Activated gamma-delta T cell treated with anti-CD3 and anti-CD28 coated beads, Interleukin-2, amount 50 U/mL, for 16 hours (primary cell): ENCODE results near the gene CHST11.

ENCODE experiments used
- DNase-seq: peaks from one replicate; pipeline ENCODE4 v3.0.0-alpha.2; 2020; ENCODE audit warnings: low read depth

Gene CHST11

DNA sequence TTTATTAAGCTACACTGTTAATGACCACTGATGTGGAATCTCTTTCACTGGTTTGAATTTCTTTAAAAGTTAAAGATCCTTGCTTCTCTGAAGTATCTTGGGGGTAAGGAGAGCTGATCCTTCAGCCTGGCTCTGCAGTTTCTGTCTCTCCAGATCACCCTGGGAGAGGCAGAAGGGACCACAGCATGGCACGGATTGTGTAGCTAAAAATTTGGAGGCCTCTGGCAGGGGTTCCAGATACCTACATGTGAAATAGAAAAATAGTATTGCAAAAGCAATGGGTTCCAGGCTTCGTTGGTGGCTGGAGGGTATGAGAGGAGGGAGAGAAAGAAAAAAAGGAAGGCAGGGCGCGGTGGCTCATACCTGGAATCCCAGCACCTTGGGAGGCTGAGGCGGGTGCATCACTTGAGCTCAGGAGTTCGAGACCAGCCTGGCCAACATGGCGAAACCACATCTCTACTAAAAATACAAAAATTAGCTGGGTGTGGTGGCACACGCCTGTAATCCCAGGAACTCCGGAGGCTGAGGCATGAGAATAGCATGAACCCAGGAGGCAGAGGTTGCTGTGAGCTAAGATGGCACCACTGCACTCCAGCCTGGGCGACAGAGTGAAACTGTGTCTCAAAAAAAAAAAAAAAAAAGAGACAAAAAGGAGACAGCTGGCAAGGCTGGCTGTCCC lies 3.4 kb downstream of the CHST11 start:
- no peak for DNase-seq

DNA sequence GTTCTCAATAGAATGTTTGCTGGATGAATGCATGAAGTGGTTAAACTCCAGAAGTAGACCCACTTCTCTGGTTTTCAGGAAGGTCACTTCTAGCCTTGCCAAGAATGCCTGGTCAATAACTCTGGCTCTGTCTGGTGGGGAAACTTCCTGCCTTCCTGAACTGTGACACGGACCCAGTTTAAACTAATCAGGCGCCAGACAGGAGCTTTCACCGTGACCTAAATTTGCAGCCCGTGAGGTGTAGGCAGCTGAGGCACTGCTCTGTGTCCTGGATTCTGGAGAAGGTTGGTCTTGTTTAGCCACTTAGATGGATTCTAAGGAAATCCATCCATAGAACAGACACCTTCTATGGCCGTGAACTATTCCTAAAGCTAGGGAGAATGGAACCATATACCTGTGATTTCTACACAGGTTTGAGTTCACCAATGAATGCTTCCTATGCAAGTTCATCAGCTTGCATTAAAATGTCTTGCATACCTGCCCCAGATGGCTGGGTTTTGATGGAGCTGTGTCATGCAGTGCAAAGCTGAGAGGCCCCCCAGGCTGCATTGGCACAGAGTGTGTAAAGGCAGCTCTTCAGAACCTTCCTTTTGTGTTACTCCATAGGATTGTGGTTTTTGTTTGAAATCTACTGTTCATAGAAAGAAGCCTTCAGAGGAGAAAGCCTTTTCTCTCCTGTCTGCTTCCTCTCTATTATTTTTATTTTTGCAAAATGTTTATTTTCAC lies 4.4 kb downstream of the CHST11 start:
- DNase-seq = no peak

DNA sequence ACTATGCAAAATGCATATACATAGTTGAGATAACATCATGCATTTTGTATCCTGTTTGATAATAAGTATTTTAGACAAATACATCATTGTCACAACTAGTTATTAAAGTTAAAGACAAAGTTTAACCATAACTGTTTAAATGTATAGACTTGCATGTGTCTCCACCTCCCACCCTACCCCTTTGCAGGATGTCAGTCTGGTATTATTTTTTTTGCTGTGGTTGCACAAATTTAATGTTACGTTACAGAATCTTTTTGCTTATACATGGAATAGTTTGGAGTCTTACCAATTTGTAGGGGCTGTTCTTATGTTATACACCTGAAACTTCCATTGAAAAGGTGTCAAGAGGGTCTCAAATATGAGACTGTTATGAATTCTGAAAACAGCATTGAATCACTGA lies 5.6 kb downstream of the CHST11 start:
- DNase-seq = no peak

DNA sequence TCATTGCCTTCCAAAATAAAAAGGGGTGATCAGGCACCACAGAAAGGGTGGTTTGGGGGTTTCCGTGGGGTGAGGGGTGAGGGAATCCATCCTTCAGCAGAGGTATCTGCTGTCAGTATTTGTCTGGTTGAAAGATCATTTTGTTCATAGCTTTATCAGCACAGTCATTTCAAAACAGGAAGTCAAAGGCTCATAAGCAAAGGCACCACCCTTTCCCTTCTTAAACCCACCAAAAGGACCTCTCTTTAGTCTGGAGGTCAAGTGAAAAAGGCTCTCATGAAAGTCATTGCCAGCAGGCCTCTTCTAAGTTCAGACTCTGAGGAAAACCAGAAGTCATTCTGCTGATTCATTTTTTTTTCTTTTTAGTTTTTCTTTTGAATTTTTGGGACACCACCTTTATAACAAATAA lies 6.2 kb downstream of the CHST11 start:
- DNase-seq = no peak

DNA sequence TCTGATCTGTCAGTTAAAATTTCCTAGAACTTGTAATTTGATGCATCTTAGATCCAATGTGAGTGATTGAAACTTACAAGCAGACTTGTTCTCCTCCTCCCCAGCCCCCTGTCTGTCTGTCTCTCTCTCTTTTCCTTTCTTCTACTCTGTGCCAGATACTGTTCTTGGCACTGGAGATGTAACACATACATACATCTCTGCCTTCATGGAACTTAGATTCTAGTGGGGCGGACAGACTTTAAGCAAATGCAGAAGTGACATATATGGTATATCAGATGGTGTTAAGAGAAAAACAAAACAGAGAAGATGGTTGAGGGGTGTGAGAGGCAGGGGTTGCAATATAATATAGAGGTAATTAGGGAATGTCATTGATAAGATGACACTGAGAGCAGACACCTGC lies 6.6 kb downstream of the CHST11 start:
- no peak for DNase-seq

DNA sequence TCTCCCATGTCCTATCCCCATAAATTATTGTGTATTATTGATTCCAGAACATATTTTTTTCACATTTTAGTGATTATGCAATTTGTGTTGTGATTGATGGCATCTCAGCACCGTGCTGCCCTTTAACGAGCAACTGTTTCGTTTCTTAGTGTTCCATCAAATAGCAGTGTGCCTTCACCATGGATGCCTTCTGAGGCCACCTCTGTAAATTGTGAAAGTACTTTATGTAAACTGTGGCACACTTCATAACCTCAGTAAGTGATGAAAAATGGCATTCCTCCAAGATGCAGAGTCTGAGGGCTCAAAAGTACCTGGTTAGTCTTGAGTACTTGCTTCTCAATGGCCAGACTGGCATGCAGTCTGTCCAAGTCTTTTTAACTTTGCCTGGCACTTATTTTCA lies 8.2 kb downstream of the CHST11 start:
- DNase-seq = no peak

DNA sequence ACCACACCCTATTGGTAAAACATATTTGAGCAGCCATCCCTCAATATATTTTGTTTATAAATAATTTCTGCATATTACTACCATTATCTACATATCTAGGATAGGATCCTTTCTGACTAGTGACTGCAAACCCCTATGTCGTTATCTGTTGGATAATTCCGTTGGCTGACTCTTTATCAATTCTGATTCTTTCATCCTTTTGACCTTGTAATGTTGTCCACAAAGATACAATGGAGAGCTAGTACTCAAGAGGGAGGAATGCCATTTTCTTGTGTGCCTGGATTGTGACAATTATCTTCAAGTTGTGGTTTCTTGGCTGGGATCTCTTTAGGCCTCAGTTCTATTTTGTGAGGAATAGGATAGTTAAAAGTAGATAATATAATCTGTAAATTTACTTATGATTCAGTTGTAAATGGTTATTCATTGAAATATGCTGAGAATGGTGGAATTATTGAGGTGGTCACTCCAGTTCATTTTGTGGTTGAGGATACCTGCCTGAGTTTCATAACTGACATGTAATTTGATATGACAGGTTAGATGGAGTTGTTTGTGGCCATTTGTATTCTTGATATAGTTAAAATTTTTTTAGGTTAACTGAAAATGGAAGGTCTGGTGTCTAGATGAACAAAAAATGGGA lies 10.1 kb downstream of the CHST11 start:
- DNase-seq = no peak

DNA sequence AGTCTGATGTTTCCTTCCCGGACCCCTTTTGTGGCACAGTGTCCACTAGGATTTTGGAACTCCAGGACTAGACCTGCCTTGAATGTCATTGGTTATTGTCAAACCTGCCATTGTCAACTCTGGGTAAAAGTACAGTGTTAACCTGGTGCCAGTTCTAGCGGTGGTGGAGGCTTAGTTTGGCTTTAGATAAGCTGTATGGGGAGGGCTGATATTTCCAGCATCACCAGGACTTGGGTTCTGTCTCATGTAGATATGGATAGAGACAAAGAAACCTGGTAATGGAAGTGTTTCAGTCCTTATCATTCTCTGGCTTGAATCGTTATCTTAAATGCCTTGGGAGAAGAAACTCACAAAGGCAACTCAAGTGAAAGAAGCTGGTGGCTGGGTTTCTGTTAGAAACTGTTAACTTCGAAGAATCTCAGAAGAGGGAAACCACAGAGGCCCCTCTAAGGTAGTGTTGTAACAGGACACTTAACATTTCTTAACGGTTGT lies 10.6 kb downstream of the CHST11 start:
- DNase-seq = no peak

DNA sequence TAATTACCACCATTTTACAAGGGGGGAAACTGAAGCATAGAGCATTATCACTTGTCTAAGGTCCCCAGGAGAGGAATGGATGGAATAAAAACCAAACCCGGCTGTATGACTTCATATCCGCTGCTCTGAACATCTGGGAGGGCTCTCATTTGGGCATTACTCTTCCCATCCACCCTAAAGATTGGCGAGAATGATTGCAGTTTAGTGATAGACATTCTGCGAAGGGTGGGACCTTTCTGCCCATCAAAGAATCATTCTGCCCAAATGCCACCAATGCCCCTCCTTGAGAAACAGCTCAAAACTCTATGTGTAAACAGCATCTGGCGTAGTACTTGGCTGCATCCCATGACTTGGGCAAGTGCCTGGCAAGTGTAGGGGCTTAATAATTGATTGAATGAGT lies 11.6 kb downstream of the CHST11 start:
- no peak for DNase-seq

DNA sequence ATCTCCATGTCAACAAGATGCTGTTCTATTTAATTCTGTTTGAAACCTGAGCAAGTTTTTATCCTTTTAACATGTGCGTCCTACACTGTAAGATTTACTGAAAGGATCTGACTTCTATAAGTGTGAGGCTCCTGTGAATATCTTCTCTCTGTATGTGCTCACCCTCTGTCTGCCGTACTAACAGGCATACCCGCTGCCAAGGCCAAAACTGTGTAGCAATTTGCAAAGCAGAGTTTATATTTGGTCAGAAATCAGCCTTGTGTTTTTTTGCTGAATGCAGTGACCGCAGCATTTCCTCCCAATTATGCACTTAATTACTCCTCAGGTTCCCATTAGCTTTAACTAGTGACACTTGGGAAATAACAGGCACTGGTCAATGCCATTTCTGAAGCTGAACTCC lies 12.3 kb downstream of the CHST11 start:
- no peak for DNase-seq

DNA sequence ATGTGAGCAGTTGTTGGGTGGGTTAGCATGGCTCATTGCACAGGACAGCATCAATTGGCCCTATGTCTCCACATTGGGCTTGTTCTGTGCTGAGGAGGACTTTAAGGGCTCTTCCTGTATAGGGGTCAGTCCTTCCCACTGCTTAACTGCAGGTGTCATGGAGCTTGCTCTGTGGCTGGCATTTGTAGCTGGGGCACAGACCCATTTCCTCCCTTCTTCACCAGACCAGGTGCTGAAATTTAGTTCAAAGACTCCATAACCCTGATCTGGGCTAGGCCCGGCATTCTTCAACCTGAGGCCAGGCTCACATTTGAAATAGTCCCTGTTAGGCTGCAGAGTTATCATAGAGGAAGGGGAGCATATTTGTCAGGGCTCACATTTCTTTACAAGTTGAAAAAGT lies 12.8 kb downstream of the CHST11 start:
- no peak for DNase-seq

DNA sequence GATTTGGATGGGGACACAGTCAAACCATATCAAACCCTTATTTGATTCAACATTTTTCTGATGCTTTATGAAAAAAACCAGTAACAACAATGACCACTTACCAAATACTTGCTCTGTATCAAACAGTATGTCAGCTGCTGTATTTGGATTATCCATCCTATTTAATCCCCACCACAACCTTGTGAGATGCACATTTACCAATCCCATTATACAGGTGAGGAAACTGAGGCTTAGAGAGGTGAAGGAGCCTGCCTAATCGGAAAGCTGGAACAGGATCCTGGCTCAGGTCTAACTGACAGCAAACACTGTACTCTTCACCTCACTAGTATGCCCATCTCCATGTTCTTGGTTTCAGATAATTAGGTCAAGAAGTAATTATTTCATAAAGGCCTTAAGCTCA lies 13.8 kb downstream of the CHST11 start:
- DNase-seq = no peak

DNA sequence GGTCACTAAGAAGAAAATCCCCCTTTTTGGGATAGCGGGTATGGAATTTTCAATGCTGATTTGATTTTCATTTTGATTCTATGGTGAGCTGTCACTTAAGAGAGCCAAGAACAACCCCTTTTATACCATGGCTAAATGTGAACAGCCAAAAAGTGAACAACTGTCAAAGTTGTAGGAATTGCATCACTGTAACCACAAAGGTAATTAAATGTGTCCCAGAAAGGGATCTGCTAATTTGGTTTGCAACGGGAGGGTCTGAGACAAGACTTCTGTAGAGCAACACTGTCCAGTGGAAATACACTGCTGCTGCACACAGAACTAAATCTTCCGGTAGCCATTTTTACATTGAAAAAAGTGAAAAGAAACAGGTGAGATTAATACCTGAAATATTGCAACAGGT lies 14.6 kb downstream of the CHST11 start:
- no peak for DNase-seq

DNA sequence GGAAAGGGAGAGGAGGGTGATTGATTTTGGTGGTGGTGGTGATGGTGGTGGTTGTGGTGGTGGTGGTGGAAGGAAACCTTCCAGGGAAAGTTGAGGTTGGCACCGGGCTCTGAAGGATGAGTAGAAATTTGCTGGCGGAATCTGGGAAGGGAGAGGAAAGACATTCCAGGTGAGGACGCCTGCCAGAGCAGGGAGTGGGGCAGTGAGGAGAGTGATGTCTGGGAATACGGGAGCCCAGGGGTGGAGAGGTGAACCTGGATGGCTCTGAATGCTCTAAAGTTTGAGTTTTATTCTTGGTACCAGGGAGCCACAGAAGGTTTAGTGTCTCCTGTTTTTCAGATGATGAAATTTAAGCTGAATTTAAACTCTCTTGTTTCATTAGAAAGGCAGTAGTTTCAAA lies 16.0 kb downstream of the CHST11 start:
- DNase-seq = no peak

DNA sequence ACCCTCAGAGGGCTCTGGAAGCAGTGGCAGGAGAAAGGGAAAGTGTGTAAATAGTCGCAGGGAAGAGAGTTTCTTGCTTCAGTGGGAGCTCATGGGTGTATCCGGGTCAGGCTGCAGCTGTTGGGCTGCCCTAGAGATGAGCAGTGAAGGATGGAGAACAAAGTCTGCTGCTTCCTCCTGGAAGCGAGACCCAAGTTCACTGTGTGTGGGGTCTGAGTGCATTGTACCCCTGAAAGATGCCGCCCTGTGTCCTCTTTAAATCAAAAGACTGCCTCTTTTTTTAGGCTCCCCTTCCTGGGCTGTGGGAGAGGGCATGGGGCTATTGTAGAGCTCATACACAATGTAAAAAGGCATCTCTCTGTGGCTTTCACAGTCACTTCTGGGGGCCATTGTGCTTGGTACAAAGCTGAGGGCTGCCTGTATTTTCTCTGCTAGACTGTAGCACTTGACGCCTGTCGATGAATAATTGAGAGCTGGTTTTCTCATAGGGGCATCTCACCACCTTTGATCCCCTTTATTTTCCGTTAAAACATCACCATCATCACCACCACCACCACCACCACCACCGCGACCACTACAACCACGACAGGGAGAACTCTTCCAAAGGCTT lies 16.7 kb downstream of the CHST11 start:
- no peak for DNase-seq

DNA sequence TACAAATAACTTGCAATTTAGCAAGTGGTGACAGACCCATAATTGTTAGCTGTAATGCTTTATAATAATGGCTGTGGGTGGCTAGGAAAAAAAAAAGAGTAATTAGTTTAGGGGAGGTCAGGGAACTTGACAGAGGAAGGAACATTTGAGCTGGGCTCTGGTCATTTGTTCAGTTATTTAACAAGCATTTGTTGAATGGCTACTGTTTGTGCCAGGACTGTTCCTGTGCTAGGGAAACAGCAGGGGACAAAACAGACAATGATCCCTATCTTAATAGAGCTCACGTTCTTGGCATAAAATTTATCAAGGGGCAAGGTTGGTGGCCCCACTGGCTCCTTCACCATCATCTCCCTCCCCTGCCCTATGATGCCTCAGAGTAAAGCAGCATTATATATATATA lies 18.5 kb downstream of the CHST11 start:
- no peak for DNase-seq

DNA sequence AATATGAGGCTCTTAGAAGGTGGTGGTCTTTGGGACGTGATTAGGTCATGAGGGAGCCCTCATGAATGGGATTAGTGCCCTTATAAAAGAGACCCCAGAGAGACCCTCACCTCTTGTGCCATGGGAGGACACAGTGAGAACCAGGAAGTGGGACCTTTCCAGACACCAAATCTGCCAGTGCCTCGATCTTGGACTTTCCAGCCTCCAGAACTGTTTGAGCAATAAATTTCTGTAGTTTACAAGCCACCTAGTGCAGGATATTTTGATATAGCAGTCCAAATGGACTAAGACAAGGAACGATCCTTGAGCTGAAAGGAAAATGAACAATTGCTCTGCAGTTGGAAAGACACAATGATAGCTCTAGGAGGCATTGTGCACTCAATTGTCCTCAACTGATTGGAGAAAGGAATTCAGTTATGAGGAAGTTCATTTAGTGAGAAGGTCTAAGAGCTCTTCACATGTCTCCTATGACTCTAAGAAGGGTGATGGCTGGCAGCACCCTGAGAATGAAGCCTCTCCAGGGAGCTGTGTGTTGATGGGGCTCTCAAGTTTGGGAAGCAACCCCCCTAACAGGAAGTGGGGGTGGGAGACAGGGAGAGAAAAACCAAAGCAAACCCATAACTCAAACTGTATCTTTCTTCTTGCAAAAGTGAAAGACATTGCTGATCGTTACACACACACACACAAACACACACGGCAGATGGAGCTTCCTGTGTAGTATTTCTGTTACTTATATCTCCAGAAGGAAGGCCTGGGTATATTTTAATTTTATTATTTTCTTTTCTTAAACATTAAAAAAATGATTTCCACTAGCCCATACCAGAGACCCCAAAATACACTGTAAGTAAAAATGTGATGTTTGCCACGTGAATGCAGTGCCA lies 21.0 kb downstream of the CHST11 start:
- no peak for DNase-seq

DNA sequence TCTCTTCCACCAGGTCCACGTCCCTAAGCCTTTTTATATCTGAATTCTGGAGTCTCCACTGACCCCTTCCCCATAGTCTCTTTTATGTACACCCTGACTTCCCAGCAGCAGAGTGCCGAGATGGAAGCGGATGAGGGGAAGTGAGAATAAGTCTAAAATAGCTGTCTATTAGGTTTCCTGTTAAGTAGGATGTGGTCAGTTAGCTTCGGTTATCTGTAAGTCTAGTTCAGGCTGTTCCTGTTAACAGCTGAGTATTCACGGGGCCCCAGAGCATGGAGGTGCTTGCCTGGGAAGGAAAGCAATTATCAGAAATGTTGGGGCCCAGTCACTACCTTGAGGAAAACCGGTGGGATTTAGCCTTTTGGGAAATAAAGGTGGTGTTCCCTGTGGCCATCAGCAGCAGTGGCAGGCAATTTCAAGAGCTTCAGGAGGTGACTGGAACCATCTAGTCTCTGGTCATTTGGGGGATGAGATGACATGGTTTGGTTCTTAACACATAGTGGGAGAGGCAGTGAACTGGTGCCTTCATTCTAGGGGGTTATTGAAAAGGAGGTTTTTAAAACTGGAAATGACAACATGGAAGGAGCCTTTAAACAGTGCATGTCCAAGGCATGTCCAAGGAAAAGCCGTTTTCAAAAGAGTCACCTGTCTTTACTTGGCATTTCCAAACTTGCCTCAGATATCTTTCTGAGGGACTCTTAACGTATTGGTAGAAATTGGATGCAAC lies 21.8 kb downstream of the CHST11 start:
- DNase-seq = no peak

DNA sequence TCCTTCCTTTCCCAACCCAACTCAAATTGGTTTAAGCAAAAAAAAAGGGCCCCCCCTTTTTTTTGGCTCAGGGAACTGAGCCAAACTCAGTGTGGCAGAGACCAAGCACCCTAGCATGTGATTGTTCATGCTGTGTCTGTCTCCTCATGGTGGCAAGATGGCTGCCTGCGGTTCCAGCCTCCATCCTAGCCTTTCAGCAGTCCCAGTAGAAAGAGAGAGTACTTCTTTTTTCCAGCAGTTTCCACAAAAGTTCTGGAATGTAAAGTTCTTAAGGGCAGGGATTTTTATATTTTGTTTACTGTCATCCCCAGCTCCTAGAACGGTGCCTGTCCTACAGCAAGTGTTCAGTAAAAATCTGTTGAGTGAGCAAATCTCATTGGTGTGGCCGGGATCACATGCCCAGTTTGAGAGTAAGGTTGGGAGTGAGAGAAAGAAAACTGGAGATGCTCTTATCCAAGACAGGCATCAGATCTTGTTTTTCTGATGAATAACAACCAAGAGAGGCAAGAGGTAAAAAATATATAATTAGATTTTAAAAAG lies 22.4 kb downstream of the CHST11 start:
- DNase-seq = no peak

DNA sequence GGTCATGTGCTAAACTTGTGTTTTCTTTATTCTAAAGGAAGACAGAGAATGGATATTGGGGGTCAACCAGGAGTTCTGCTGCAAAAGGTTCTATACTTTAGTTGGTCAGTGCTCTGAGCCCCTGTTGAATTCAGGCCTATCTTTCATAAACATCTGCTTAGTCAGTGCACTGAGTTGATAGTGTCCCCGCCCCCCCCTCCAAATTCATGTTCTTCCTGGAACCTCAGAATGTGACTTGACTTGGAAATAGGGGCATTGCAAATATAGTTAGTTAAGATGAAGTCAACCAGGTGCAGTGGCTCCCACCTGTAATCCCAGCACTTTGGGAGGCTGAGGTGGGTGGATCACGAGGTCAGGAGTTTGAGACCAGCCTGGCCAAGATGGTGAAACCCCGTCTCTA lies 23.3 kb downstream of the CHST11 start:
- DNase-seq = no peak
